Mammary epithelial cell (primary cell): ENCODE measurements around the gene CHST9.

ENCODE experiments used
- CTCF ChIP-seq, 2 donors: IDR thresholded peaks in 1 of 2; conservative IDR thresholded peaks in 1 of 2; 2 replicates each; pipeline ENCODE4 v1.5.1; 2011 to 2012; ENCODE audit warnings: inconsistent platforms in 2 of 2, low read length in 2 of 2, mild to moderate bottlenecking in 2 of 2, control low read depth in 1 of 2, low read depth in 1 of 2; ENCODE audit not compliant: insufficient read depth in 1 of 2; ENCODE audit errors: extremely low read depth in 1 of 2
- EZH2 ChIP-seq: IDR thresholded peaks from 2 replicates; pipeline ENCODE4 v1.6.1; 2012; ENCODE audit warnings: low read length, inconsistent platforms, borderline replicate concordance

- no peak for TF ChIP-seq CTCF (conservative IDR thresholded peaks at IDR 0.05 in 1 of 2, IDR thresholded peaks at IDR 0.05 in 1 of 2; ENCODE audit: extremely low read depth in 1 of 2, insufficient read depth in 1 of 2, low read depth in 1 of 2, low read length in 2 of 2)
- TF ChIP-seq EZH2, result no peak
Measured at GRCh38 chr18:27198036-27198435, 12.9 kb upstream of the CHST9 start.
